NCI-H2107 (cell line): ENCODE results near the gene MDFIC2.
"Not testable (repeated sequence)": the region's sequence is repeated elsewhere in the genome, so short reads cannot be mapped to it uniquely, and the experiment has no call there.

ENCODE experiments used
- DNase-seq: peaks from one replicate; lab custom pipeline; 2025; lab: John Stamatoyannopoulos, UW

MDFIC2 gene

DNA sequence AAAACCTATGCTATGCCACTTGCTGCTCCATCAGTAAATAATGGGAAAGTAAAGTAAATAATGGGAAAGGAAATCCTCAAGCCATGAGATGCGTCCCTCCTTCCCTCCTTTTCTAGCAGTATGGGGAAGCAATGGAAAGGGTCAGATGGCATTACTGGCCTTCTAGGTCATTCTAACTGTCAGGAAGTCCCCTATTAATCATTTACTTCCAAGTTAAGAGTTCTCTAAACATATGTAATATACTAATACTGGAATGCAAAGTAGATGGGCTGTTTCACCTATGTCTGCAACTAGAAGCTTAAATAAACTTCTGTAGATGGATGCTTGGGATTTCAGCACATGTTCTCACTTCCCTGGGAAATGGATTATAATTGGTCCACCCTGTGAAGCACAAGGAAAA is 55.9 kb downstream of the MDFIC2 start:
- DNase-seq = no peak

DNA sequence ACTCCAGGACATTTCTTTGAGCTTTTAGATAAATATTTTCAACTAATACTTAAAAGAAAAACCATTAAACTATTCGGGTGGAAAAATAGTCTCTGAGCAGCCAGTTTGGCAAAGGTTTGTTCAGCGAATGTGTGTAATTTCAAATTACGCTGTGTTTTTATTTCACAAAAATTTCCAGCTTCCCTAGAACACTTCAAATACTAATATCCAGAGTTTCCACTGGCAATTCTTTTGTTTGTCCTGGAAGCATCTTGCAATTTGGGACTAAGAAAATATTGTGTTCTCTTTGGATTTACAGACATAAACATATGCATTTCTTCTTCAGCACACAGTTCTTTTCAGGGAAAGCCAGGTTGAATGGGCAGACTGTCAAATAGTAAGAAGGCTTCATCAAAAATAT is 61.9 kb downstream of the MDFIC2 start:
- no peak for DNase-seq

DNA sequence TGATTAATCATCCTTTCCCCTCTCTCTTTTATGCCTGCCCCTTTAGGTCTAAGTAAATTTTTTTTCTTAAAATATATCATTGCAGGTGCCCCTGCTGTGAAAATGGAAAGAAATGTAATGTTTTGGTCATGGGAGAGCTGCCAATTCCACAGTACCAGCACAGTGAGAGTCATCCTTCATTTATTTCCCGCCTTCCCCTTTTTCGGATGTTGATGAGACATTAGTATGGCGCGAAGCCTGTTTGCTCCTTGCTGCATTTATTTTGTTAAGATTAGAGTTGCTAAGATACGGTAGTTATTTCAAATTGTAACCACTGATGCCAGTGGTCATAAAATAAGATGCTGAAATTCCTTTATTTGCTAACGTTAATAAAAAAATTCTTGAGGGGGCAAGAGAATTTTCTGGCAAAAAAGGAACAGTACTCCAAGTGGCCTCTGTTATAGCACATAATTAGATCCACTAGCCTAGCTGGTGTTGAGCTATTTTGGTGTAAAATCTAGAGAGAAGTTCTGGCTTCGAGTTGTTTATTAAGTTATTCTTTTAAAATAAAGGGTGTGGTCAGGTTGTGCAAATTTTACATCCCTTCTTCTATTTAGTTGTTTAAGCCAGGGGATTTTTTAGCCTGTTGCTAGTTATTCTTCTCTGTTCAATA is 62.8 kb downstream of the MDFIC2 start:
- no peak for DNase-seq

DNA sequence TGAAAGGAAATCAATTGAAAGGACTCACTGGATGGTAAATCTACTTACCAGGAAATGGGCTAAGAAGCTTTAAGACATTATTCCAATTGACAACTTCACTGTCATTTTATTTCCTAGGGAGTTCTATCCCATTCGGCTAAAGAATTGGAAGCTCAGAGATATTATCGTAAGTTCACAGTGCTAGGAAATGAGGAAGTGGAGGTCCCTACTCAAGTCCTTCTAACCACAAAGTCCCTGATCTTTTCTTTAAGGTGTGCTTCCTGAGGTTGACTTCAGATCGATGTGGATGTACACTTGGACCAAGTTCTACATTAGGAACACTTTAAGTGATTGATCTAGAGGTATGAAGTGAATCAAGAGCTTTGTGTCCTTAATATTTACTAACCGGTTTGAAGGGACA is 63.6 kb downstream of the MDFIC2 start:
- DNase-seq = no peak

DNA sequence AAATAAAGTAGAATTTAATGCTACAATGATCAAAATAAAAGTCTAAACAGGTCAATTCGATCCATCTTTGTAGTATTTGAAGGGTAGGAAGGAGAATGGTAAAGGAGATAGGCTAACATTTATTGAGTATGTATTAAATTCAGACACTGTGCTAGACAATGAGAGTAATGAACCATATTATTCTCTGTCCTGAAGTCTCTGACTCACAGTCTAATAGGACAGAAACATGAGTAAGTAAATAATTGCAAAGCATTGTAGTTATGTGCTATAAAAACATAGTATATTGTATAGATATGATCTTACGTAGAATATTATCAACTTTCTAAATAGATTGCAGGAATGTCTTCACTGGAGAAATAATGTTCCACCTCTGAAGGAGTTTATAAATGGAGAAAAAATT is 64.5 kb downstream of the MDFIC2 start:
- no peak for DNase-seq

GRCh38 chr3:70245746-70246525 is 66.5 kb downstream of the MDFIC2 start:
- DNase-seq = no peak

GRCh38 chr3:70244422-70244821 is 68.0 kb downstream of the MDFIC2 start:
- DNase-seq = no peak

DNA sequence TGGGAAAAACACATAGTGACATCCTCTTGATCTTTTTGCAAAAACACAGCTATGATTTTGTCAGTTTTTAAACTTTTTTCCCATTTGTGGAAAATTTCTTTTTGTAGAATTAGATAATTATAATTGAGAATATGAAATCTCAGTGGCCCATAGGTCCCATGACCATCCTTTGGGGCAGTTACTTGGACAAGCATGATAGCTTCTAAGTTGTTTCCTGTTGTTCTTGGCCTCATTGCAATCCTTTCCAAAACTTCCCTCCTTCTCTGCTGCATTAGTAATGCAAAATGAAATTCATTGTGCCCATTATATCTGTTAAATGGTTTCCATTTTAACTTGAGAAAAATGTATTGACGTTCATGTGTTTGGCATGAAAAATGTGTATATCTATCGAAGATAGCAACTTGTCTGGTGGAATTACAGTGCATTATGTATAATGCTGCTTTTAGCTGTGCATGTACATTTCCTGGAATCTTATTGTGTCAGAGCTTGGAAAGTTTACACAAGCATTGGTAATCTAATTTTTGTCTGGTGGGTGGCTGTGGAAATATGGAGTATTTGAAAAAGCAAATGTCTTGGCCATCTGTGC is 70.0 kb downstream of the MDFIC2 start:
- DNase-seq = no peak

DNA sequence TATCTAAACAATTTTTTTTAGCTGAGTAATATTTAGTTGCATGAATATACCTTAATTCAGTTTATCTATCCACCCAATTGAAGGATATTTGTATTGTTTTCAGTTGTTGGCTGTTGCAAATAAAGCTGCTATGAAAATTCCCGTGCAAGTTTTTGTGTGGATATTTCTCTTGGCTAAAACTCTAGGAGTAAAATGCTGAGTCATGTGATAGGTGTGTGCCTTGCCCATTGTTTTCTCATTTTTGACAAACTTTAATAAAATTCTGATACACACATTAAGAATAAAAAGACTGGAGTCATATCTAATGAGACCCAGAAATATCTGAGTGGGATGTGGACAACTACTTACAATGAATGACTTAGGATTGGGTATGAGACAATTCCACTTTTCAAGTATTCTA is 78.6 kb downstream of the MDFIC2 start:
- DNase-seq = no peak

- DNase-seq = no peak
Observed at GRCh38 chr3:70233112-70233511, 79.3 kb downstream of the MDFIC2 start.

DNA sequence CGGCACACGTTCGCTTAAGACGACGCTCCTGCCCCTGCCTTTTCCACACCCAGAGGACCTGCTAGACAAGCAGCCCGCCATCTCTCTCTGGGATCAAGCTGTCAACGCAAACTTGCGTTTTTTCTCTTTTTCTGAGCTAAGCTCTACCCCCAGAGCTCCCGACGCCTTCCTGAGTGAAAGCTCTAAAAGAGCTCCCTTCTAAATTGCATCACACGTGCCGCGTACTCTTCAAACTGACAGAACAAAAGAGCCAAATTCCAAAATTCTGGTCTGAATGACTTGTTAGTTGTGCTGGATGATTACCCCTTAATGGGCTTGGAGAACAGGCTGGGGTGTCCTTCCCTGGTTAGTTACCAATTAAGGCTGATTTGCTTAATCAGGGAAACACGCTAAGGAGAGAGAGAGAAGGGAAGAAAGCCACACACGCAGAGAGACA is 81.2 kb downstream of the MDFIC2 start:
- no peak for DNase-seq

DNA sequence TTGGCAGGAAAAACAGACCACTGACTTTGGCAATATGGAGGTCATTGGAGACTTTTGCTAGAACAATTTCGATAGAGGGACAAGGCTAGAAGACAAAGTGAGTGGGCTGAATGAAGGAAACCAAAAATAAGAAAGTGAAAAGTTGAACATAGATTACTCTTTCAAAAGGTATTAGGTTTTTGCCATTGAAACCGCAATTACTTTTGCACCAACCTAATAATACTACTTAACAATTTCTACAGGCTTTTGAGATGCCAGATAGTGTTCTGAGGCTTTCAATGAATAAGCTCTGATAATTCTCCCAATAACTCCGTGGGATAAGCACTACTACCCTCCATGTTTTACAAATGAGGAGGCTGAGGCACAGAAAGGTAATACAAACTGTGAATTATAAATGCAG is 85.0 kb downstream of the MDFIC2 start:
- no peak for DNase-seq

- DNase-seq = no peak
Observed at GRCh38 chr3:70225146-70225545, 87.3 kb downstream of the MDFIC2 start.

DNA sequence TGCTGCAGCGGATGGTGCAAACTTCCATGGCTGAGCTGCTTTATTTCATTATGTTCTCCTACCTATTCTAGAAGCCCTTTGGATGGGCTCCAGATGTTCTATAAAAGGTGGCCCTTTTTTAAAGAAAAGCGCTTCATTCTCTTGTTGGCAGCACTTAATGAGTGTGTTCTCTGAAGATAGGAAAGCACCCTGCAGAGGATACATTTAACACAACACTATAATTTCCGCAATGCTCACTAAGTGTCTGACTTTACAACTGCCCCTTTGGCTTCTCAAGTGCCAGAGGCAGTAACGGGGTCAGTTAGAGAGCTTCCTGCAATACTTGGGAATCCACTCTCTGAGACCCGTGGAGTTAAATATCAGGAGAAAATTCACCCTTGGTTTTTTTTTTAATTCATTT is 88.1 kb downstream of the MDFIC2 start:
- DNase-seq = no peak

- DNase-seq = no peak
Observed at GRCh38 chr3:70218471-70218870, 94.0 kb downstream of the MDFIC2 start.

DNA sequence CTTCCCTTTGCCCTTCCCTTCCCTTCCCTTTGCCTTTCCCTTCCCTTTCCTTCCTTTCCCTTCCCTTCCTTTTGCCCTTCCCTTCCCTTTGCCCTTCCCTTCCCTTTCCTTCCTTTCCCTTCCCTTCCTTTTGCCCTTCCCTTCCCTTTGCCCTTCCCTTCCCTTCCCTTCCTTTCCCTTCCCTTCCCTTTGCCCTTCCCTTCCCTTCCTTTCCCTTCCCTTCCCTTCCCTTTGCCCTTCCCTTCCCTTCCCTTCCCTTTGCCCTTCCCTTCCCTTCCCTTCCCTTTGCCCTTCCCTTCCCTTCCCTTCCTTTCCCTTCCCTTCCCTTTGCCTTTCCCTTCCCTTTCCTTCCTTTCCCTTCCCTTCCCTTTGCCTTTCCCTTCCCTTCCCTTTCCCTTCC is 101.2 kb downstream of the MDFIC2 start:
- DNase-seq = not testable (repeated sequence)

DNA sequence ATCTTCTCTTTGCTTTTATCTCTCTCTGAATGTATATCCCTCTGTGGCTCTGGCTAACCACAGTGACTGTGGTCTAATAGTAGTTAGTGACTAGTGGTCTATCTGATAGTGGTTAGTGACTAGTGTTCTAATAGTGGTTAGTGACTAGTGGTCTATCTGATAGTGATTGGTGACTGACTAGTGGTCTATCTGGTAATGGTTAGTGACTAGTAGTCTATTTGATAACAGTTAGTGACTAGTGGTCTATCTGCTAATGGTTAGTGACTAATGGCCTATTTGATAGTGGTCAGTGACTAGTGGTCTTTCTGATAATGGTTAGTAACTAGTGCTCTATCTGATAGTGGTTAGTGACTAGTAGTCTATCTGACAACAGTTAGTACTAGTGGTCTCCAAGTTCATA is 110.5 kb downstream of the MDFIC2 start:
- no peak for DNase-seq

DNA sequence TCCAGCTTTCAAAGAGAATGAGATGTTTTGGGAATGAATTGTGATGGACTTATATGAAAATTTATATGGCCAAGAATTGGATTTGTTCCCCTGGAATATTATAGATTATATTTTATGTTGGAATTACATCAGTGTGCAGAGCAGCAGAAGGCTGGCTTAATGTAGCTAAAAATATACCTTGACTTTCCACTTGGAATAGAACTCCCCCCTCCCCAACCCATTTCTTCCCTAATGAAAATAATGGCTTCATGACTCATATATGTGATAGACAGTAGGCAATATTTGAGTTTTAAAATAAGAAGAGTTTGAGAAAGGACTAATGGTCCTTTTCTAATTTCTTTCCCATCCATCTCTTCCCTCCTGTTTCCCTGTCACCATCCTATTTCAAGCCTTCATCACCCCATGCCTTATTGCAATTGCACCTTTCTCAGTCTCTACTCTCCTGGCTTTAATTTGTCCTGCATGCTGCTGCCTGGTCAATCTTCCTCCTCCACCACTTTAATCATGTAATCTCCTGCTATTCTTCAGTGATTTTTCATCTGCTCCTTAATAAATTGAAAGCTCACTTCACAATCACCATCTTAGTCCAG is 122.5 kb downstream of the MDFIC2 start:
- DNase-seq = no peak

- no peak for DNase-seq
Observed at GRCh38 chr3:70186221-70186620, 126.2 kb downstream of the MDFIC2 start.

GRCh38 chr3:70185661-70186060 is 126.8 kb downstream of the MDFIC2 start:
- no peak for DNase-seq

DNA sequence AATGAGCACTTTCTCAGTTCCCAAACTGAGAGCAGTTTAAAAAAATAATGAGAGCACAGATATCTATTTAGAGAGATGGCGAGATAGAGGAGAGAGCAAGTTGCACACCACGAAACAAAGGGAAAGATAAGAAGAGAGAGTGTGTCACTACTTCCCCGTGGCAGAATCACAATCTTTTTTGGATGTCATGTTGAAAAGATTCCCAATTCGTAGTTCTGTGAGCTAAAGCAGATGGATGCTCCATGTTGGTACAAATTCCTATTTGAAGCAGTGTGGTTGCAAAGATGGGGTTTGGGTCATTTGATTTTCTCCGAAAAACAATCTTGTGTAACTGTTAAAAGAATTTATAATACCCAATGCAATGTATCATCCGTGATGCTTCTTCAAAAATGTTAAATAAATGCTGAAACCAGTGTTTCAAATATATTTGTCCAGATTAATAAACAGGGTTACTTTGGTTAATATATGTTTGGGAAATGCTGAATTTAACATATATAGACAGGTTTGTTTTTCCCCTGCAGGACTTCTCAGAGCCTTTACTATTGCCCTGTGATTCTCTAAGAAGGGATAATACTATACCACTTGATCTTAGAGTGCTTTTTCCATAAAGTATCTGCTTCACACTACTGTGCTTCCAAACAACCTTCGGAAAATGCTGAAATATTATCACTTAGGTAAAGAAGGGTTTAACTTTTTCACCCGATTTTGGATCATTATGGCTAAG is 128.5 kb downstream of the MDFIC2 start:
- no peak for DNase-seq

- DNase-seq = no peak
Observed at GRCh38 chr3:70182166-70182565, 130.3 kb downstream of the MDFIC2 start.
